AG20443 (cell line): ENCODE results near the gene SCN3B.

ENCODE experiments used
- DNase-seq: peaks from one replicate; pipeline ENCODE4 v3.0.0; 2012; ENCODE audit warnings: low spot score, mixed read lengths

The SCN3B gene

GRCh38 chr11:123653827-123654565, 428 bp downstream of the SCN3B start:
- peak; percentile 87 for DNase-seq

DNA sequence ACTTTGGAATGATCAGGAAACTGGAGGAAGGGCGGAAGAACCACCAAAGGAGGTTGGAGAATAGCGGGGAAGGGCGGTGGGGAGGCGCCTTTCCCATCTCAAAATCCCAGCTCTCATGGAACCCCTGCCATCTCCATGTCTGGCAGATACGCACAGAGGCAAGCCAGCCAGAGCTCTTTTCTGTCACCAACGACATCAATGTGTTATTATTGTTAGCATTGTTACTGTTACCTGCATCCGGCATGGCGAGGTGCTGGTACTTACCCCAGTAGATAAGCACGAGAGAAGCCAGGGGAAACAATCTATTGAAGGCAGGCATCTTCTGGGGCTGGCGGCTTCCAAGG, 969 bp downstream of the SCN3B start:
- no peak for DNase-seq

GRCh38 chr11:123652599-123652998, 1.8 kb downstream of the SCN3B start:
- no peak for DNase-seq

DNA sequence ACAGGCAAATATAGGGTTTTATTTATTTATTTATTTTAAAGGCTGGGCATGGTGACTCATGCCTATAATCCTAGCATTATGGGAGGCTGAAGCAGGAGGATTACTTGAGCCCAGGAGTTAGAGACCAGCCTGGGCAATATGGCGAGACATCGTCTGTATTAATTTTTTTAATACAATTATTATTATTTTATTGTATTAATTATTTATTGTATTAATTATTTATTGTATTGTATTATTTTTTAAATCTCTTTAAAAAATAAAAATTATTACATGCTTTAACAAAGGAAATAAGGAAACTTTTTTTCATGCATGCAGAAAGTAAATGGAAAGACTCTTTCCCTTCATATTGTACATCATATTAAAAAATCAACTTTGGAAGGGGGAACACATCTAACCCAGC, 3.5 kb downstream of the SCN3B start:
- DNase-seq = no peak

DNA sequence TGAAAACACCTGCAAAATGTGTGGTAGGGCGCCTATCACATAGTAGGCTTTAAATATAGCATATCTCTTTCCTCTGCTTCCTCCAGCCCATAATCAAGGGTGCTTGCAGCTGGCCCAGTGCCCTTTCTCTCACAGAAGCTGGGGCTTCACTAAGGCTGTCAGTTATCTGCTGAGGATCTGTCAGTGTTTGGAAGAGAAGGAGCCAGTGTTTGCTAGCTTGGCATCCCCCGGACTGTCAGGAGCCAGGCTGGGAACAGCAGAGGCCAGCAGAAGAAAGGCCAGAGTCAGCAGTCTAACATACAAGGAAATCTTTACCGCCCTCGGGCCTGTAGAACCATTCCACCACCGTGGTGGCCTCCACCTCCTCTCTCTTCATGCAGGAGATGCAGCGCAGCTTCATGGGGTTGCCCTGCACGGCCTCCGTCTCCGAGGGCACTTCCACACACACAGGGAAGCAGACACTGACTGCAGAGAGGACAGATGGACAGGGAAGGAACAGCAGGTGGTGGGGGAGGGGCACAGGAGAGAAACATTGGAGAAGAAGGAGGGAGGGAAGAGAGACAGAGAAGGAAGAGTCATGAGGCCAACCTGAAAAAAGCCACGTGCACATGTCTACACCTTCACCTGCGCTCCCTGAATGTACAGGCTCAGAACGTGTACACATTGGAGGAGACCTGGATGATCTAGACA, 9.0 kb downstream of the SCN3B start:
- DNase-seq = no peak

GRCh38 chr11:123642435-123642834, 12.0 kb downstream of the SCN3B start:
- DNase-seq = no peak

- DNase-seq = no peak
Measured at GRCh38 chr11:123641495-123641840, 13.0 kb downstream of the SCN3B start.

DNA sequence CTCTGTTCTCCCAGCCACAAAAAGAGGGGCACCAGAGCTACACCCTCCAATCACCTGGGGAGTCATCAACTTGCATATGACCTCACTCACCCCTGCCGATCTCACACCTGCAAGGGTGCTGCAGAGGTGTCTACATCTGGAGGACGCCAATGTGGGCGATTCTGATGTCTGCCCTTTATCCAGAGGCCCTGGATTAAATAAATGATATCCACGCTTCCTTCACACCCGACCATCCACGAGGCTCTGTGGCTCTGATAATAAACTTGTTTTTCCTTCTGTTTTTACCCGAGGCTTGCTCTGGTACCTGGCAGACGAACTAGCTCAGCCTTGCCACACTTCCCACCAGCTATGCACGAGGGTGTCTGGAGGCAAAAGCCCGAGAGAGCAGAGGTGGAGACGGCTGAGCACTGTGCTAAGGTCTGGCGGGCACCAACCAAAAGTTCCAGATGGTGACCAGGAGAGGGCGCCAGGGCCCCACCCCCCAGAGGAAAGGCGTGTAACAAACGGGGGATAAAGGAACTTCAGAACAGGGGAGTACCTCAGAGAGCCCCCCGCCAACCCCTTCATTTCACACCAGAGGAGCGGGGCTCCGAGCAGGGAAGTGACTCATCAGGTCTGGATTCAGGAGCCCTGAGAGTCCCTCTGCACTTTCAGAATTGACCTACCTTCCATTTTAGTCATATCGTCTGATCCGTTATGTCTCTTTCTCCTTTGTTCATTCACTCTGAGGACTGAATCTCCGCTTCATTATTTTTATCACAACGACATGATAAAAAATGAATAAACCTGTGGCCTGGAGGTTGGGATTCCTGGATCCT, 13.5 kb downstream of the SCN3B start:
- peak; percentile 84 for DNase-seq

DNA sequence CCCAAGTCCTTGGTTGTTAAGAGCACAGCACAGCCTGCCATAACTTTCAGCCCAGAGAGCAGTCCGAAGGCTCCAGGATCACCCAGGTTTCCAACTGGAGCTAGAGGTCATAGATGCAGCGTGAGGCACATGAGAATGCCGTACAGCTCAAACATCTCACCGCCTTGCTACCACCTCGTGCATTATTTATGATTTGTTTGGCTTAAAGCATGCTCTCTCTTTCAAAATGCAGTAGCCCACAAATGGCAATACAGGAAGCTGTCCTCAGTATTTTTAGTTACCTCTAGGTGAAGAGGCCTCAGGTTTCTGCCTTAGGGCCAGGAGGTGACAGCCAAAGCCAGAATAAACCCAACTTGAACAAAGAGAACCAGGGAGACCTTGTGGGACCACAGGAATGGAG, 14.4 kb downstream of the SCN3B start:
- no peak for DNase-seq

DNA sequence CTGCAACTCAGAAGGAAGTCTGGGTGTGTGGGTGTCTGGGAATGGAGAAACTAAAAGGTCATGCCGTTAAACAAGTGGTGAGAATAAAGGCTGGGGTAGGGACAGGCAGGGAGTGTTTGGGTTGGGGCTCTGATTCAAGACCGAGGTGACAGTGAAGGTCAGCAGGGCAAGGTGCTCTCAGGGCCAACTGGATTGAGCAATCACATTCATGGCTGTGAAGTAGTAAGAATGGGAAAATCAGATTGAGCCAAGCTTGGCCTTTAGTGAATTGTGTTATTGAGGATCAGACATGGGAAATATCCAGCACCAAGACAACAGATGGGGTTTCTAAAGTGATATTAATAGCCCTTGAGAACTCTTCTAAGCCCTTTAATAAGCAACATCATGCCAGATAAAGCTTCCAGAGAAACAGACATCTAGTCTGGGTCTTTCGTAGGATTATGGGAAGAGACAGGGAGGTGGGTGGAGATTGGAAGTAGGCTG, 24.3 kb downstream of the SCN3B start:
- DNase-seq = no peak

DNA sequence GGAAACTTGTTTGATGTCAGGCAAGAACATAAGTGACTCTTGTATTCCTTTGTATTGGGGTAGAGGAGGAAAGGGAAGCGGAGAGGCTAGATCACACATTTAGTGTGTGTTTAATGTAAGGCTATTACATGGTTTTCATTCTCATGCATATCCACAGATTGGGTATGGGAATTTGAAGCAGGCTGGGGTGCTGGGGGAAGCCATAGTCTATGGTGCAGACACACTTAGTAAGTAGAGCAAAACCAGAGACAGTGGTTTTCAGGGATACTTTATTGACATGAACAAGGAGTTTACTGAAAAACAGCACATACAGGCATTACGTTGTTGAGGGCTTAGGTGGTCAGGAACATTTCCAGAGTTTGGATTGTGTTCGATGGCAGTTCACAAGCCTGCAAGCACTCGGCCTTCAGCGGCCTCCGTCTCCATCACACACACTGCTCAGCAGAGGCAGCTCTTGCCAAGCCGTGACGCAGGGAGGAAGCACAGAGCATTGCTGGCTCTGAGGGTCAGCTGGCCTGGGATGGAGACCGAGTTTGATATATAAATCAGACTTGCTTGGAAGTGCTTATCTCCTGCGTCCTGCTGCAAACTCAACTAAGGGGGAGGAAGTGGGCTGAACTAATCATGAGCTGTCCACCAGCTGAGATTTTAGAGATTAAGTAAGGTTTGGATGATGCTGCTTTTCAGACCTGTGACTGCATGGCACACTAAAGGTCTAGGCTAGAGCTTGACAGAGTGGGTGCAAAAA, 25.3 kb downstream of the SCN3B start:
- DNase-seq = peak; percentile 25

GRCh38 chr11:123624974-123625373, 29.4 kb downstream of the SCN3B start:
- peak; percentile 34 for DNase-seq

DNA sequence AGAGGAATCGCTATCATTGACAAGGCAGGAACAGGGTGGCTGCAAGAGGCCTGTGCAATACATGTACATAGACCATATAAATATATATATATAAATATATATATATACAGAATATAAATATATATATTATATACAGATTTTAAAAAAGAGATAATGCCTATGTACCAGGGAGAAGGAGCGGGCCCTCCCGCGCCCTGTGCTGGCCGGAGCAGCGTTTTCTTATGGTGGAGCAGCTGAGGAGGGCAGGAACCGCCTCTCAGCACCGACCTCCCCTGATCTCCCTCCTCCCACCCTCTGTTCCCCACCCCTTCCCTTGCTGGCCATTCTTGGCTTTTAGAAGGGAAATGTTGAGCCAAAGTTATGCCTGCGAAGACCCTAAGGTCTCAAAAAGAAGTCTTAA, 31.8 kb downstream of the SCN3B start:
- no peak for DNase-seq

DNA sequence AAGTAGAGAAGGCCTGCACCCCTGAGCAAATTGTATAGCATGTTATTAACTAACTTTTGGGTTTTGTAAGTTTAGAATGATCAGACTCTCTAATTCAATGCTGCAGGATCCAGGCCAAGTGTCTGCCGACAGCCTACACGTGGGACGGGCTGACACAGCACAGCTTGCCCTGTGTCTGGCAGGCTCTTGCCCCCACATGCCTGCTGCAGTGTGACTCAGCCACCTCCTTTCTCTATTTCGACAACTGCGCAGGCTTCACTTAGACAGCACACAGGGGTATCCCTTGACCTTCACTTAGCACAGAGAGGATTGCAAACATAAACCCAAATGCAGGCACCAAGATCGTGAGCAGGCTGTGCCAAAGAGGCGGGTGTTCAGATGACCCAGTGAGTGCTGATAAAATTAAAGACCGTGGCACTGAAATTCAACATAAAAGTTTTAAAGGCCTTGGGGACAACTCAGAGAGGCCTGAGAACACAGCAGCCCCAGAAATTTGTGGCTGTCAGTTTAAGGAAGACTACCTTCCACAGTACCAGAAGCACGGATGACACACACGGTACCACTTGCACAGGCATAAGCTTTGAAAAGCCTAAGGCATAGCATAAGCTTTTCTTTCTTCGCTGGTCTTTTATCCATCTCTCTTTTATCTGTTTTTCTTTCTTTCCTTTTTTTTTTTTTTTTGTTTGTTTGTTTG, 37.8 kb downstream of the SCN3B start:
- peak; percentile 86 for DNase-seq

GRCh38 chr11:123611698-123612097, 42.7 kb downstream of the SCN3B start:
- DNase-seq = no peak

GRCh38 chr11:123608945-123609344, 45.5 kb downstream of the SCN3B start:
- DNase-seq = no peak

- no peak for DNase-seq
Measured at GRCh38 chr11:123608371-123608770, 46.1 kb downstream of the SCN3B start.

DNA sequence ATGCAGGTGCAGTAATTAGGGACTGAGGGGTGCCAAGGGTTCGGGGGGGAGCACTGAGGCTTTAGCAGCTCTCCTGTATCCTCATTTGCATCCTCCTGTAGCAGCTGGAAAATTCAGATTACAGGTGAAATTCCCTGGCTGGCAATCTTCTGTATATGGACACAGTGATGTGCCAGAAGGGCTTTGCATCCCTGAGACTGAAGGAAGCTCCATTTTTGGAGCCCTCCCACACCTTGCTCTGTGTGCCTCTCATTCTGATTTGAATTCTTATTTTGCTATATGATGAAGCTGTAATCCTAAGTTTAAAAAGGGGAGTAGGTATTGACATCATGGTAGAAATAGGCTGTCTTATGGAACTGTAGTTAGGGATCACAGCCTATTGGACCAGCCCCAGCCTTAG, 46.6 kb downstream of the SCN3B start:
- no peak for DNase-seq

DNA sequence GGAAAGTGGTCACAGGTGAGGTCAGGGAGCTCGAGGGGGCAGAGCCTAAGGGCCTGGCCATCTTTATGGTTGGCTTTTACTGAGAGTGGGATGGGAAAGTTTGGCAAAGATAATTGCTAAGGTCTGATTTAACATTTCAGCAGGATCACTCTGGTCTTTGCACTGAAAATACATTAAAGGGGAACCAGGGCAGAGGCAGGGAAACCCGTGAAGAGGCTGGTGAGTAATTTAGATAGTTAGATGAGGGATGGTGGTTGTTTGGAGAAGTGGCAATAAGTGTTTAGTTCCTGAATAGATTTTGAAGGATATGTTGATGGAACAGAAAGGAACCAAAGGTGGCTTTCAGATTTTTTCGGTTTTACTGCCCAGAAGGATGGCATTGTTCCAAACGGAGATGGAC, 50.8 kb downstream of the SCN3B start:
- DNase-seq = no peak

GRCh38 chr11:123601743-123602142, 52.7 kb downstream of the SCN3B start:
- no peak for DNase-seq

DNA sequence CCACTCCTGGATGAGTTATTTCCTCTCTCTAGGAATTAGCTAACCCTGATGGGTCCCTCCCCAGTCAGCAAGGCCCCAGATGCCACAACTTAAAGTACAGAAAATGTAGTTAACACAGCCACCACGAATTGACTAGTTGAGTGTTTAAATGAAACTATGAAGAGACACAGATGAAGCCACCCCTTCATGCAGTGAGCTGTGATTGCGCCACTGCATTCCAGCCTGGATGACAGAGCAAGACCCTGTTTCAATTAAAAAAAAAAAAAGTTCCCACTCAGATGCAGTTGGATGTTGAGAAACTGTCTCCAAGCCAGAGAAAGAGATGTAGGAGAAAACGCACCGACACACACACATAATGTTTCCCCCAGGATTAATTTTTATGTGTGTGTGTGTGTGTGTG, 53.3 kb downstream of the SCN3B start:
- peak; percentile 74 for DNase-seq

DNA sequence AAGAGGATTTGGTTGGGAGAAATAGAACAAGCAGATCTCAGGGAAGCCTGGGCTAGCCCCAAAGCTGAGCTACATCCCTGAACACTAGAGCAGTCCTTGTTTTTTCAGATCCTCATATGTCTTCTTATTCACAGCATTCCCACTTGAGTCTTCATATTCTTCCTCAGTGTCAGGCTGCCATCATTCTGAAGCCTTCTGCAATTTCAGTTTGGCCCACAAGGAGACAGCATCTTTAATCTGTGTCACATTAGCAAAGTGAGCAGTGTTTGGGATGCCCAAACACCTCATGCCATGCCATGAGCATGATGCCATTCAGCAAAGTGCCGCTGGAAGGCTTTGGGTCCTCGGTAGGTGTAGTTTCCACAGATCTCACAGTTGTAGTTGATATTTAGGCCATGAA, 56.6 kb downstream of the SCN3B start:
- DNase-seq = no peak
